GM19324 (cell line): ENCODE results near the gene RGS13.
A peak's percentile ranks its signal among the peaks of the same experiment; 100 is the strongest.
"Not testable (repeated sequence)": the region's sequence is repeated elsewhere in the genome, so short reads cannot be mapped to it uniquely, and the experiment has no call there.

Experiments
- ATAC-seq: cut with Tn5 transposase; IDR thresholded peaks from one replicate; pipeline ENCODE4 v1.9.1; 2021; ENCODE audit warnings: mild to moderate bottlenecking, moderate library complexity; ENCODE audit not compliant: unreplicated experiment, low FRiP score

Gene RGS13

GRCh38 chr1:192669174-192669573 is 33.2 kb downstream of the RGS13 start:
- ATAC-seq = no peak

- no peak for ATAC-seq
Observed at GRCh38 chr1:192675716-192676115, 39.8 kb downstream of the RGS13 start.

- ATAC-seq = no peak
Observed at GRCh38 chr1:192678099-192678498, 42.2 kb downstream of the RGS13 start.

GRCh38 chr1:192682335-192682734 is 46.4 kb downstream of the RGS13 start:
- no peak for ATAC-seq

GRCh38 chr1:192683081-192683480 is 47.1 kb downstream of the RGS13 start:
- not testable (repeated sequence) for ATAC-seq

- ATAC-seq = no peak
Observed at GRCh38 chr1:192689459-192689858, 53.5 kb downstream of the RGS13 start.

- no peak for ATAC-seq
Observed at GRCh38 chr1:192691041-192691440, 55.1 kb downstream of the RGS13 start.

GRCh38 chr1:192696082-192696481 is 60.1 kb downstream of the RGS13 start:
- no peak for ATAC-seq

- ATAC-seq = no peak
Observed at GRCh38 chr1:192697771-192698170, 61.8 kb downstream of the RGS13 start.

- no peak for ATAC-seq
Observed at GRCh38 chr1:192698731-192699130, 62.8 kb downstream of the RGS13 start.

GRCh38 chr1:192700834-192701271 is 64.9 kb downstream of the RGS13 start:
- no peak for ATAC-seq

GRCh38 chr1:192702212-192702902 is 66.4 kb downstream of the RGS13 start:
- ATAC-seq = no peak

GRCh38 chr1:192703283-192704206 is 67.6 kb downstream of the RGS13 start:
- peak; percentile 86 for ATAC-seq

GRCh38 chr1:192705510-192705909 is 69.6 kb downstream of the RGS13 start:
- ATAC-seq = no peak

- ATAC-seq = no peak
Observed at GRCh38 chr1:192706936-192707335, 71.0 kb downstream of the RGS13 start.

- ATAC-seq = no peak
Observed at GRCh38 chr1:192707978-192708547, 72.1 kb downstream of the RGS13 start.

- ATAC-seq = no peak
Observed at GRCh38 chr1:192709544-192709943, 73.6 kb downstream of the RGS13 start.
